Superior temporal gyrus (tissue), 1 donor: Measurements from ENCODE around the gene RAB21.
"Not testable (repeated sequence)": the region's sequence is repeated elsewhere in the genome, so short reads cannot be mapped to it uniquely, and the experiment has no call there.

Experiments
- DNase-seq: peaks from one replicate; pipeline ENCODE4 v3.0.0-alpha.2; 2016; ENCODE audit errors: extremely low spot score

The RAB21 gene

DNA sequence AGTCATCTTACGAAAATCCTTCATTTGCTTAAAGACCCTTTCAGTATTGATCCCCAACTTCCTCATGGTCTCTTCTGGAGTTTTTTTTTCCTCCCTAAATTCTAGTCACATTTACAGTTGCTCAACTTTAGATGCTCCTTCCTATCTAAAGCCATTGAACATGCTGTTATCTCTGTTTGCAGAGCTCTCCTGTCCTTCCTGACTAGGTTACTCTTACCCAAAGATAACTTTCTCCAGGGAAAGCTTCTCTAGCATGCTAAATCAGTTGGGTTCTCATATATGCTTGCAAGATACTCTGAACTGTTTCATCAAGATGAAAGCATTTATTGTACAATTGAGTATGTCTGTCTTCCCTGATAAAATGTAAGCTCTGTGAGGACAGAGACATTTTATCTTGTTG is 1.8 kb upstream of the RAB21 start:
- DNase-seq: no peak

- DNase-seq: peak; percentile 49
Measured at GRCh38 chr12:71755146-71755892, 656 bp downstream of the RAB21 start.

DNA sequence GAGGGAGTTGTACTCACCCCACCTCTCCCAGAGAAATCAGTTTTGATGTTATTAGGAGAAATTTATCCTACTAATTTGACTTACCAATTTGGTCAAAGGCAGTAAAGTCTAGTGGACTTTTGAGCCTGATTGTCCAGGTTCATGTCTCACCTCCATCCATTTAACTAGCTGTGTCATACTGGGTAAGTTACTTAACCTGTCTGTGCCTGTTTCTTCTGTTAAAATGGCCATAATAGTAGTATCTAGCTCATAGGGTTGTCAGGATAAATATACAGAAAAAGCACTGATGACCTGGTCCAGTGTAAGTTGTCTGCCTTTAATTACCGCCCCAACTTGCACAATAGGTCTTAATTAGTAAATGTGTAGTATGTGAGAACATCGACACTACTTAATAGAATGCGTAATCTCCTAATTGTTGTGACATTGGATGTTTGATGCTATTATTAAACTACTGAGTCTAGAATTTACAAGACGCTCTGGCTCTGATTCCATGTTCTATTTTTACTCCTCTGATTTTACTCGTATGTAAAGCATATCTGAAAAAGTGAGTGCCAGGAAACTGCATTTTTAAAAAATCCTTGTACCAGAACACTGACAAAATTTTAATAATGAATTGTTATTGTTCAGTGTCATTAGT is 1.5 kb downstream of the RAB21 start:
- DNase-seq: no peak

DNA sequence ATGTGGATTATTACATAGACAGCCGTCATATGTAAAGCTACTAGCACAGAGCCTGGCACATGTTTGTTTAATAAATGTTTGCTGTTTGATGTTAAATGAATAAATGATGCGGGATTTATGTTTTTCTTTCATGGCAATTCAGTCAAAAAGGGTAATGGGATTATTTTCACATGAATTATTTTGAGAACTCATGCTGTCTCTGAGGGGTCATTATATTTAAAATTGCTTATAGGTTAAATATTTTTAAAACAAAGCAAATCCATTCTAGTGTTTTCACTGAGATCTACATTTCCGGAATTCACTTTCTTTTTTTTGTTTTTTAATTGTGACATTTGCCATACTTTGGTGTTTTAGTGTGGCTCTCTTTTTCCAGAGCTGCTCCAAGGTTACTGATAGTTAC is 5.3 kb downstream of the RAB21 start:
- no peak for DNase-seq

DNA sequence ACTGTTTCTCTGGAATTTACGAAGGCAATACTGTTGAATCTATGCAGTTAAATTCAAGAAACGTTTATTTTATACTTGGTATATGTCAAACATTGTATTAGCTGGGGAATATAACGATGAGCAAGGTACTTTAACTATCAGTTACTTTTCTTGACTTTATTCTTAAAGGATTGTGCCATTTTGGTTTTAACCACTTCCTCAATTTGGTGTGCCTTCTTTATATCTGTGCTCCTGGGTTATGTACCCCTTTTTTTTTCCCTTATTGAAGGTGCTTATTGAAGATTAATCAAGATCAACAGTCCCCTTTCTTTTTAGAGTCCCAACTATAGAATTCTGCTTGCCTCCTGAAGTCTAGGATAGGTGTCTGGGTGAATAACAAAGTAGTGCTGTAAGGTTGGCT is 5.8 kb downstream of the RAB21 start:
- no peak for DNase-seq

- not testable (repeated sequence) for DNase-seq
Measured at GRCh38 chr12:71761354-71761753, 6.7 kb downstream of the RAB21 start.

DNA sequence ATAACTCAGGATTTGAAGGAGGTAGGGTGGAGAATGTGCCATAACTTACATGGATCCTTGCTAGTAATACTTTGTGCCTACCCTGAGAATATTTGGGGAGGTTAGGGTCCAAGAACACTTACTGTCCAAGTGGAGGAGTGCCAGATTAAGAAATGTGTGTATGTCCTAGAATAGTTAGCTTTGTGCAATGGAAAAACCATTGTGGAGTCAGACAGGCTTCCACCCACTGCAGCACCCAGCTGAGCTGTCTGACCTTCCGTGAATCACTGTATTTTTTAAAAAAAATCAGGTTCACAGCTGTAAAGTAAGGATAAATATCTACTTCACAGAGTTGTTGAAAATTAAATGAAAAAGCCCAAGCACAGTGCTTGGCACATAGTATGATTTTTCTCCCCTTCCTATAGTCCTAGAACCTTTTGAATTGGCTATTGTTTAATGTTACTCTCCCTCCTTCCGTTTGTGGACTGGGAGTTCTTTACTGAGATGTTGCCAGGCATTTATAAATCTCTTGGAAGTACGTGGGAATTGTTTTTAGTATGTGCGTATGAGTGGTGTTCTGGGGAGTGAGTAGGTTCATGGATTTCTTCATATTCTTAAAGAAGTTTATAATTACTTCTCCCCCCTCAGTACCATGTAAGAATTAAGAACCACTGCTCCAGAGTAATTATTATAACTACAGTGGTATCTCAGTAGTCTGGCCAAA is 9.2 kb downstream of the RAB21 start:
- no peak for DNase-seq

DNA sequence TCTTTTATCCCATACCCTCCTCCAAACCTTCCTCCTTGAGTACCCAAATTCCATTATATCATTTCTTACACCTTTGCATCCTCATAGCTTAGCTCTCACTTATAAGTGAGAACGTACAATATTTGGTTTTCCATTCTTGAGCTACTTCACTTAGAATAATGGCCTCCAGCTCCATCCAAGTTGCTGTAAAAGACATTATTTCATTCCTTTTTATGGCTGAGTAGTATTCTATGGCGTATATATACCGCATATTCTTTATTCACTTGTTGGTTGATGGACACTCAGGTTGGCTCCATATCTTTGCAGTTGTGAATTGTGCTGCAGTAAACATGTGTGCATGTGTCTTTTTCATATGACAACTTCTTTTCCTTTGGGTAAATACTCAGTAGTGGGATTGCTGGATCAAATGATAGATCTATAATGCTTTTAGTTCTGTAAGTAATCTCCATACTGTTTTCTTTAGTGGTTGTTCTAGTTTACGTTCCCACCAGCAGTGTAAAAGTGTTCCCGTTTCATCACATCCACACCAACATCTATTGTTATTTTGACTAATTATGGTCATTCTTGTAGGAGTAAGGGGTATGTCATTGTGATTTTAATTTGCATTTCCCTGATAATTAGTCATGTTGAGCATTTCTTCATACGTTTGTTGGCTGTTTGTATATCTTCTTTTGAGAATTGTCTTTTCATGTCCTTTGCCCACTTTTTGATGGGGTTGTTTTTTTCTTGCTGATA is 10.1 kb downstream of the RAB21 start:
- no peak for DNase-seq

DNA sequence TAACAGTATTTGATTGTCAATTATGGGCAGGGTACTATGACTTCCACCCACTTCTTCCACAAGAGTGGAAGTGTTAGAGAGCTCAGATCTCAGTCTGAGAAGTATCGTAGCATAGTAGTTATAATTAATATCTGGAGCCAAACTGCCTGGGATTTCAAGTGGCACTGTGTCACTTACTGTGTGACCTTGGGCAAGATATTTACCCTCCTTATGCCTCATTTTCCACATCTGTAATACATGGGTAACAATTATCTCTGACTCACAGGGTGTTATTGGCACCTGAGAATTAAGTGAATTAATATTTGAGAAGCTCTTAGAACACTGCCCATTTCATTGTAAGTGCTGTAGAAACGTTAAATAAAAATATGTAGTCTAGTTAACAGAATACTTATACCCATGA is 11.5 kb downstream of the RAB21 start:
- no peak for DNase-seq

- DNase-seq: no peak
Measured at GRCh38 chr12:71767183-71767582, 12.5 kb downstream of the RAB21 start.

- DNase-seq: no peak
Measured at GRCh38 chr12:71768900-71769299, 14.2 kb downstream of the RAB21 start.

DNA sequence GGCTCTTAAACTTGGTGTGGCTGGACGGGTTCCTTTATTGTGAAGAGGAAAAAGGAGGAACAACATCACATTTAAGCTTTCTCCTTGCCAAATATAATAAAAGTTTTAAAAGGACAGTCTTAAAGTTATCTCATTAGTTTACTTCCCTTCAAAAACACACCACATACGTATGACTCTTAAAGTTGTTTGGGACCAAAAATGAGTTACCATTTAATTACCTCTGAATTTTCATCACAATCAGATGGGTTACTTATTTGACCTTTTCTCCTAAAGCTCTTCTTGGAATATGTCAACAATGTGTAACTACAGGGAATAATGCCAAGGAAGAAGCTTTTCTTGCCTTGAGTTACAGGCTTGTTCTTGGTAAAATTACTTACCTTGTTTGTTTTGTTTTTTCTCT is 16.4 kb downstream of the RAB21 start:
- DNase-seq: no peak

DNA sequence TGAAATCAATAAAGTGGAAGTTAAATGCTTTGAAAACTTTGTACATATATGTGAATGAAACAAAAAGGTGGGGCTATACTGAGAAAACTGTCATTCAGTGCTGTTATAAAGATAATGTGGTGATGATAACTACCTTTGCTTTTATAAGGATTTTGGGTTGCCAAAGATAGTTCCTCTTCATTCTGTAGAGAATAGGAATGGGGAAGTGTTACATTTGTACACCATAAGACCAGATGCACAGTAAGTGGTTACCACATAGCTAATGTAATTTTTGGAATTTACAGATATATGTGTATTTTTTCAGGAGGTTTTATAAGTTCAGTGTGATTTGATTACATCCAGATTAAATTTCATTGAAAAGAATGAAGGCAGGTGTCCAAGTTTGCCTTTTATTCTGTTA is 18.1 kb downstream of the RAB21 start:
- DNase-seq: no peak

- peak; percentile 88 for DNase-seq
Measured at GRCh38 chr12:71780237-71780822, 25.7 kb downstream of the RAB21 start.

GRCh38 chr12:71782017-71782416 is 27.4 kb downstream of the RAB21 start:
- DNase-seq: no peak

DNA sequence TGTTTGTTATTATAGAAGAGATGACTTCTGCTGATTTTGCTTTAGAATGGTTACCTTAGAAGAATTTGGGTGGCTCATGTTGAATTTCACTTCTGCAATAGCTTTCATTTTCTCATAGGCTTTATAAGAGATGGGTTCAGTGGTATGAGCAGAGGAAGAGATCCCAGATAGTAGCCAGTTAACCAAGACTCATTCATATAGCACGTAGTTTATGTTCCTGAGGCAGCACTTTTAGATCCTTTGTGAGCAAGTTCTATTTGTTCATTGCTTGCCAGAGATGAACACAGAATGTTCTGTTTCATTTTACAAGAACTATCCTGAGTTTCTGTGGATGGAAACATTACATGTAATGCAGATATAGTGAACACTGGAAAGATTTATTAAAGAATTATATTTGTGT is 32.2 kb downstream of the RAB21 start:
- no peak for DNase-seq

DNA sequence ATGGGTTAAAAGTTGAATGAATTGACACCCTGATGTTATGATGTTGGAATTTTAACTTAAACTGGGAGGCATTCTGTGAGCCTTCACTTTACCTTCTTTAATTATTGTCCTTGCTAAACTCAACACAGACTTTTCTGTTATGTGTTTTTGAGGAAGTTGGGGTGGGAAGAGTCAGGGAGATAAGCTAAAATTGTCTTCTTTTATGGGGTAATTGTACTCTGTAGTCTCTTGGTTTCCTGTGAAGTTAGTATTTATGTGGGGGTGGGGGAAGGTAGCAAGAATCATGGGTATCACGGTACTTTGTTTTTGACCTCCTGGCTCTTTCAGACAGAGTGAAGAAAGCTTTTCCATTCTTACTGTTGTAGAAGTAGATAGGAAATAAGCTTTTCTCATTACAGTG is 32.9 kb downstream of the RAB21 start:
- DNase-seq: no peak

GRCh38 chr12:71790331-71790730 is 35.7 kb downstream of the RAB21 start:
- no peak for DNase-seq

GRCh38 chr12:71791473-71792150 is 36.9 kb downstream of the RAB21 start:
- DNase-seq: no peak

DNA sequence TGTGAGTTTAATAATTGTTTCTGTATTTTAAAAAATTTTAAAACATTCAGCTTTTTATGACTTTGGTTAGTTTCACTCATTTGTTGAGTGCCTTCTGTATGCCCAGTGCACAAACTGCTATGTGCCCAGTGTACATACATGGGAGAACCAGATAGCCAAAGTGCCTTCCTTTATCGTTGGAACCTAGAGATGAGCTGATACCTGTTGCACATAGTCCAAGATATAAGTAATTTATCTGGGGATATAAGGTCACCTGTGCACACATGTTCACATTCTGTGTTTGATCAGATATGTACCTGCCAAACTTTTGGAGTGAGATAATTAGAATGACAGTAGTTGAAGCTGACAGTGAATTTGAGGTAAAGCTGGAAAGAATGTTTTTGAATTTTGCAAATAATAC is 37.9 kb downstream of the RAB21 start:
- DNase-seq: no peak

GRCh38 chr12:71795901-71796300 is 41.2 kb downstream of the RAB21 start:
- DNase-seq: no peak
